Rectal smooth muscle tissue (tissue), 1 donor: ENCODE measurements around the gene SLC17A7.

Experiments
- H3K27ac ChIP-seq: one replicate; pipeline ENCODE4 v1.7.0; 2013; ENCODE audit warnings: low read depth, low read length, inconsistent platforms
- H3K27me3 ChIP-seq: one replicate; pipeline ENCODE4 v1.7.0; 2013; ENCODE audit warnings: low read length; ENCODE audit not compliant: control insufficient read depth, insufficient read depth
- H3K36me3 ChIP-seq: one replicate; pipeline ENCODE4 v1.7.0; 2013; ENCODE audit warnings: low read length; ENCODE audit not compliant: control insufficient read depth, insufficient read depth
- H3K4me1 ChIP-seq: one replicate; pipeline ENCODE4 v1.7.0; 2013; ENCODE audit warnings: low read length; ENCODE audit not compliant: control insufficient read depth, insufficient read depth
- H3K4me3 ChIP-seq: one replicate; pipeline ENCODE4 v1.7.0; 2013; ENCODE audit warnings: low read length
- H3K9ac ChIP-seq: one replicate; pipeline ENCODE4 v1.7.0; 2013; ENCODE audit warnings: low read length

The SLC17A7 gene

DNA sequence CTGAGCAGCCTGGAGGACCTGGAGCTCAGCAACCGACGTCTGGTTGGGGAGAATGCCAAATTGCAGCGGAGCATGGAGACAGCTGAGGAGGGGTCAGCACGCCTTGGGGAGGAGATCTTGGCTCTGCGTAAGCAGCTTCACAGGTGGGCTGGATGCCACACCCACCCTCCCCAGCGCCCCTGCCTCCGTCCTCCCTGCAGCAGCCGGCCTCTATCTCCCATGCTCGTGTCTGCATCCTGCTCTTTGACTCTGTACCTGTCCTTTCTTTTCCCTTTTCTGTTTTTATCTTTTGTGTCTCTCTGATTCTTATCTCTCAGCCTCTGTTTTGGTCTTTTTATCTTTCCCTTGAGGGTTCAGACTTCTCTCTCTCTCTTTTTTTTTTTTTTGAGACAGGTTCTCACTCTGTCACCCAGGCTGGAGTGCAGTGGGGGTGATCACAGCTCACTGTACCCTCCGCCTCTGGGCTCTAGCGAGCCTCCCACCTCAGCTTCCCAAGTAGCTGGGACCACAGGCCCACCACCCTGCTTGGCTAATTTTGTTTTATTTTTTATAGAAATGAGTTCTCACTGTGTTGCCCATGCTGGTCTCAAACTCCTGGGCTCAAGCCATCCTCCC, 43.2 kb downstream of the SLC17A7 start:
- H3K27ac ChIP-seq: no peak overlapping the region

DNA sequence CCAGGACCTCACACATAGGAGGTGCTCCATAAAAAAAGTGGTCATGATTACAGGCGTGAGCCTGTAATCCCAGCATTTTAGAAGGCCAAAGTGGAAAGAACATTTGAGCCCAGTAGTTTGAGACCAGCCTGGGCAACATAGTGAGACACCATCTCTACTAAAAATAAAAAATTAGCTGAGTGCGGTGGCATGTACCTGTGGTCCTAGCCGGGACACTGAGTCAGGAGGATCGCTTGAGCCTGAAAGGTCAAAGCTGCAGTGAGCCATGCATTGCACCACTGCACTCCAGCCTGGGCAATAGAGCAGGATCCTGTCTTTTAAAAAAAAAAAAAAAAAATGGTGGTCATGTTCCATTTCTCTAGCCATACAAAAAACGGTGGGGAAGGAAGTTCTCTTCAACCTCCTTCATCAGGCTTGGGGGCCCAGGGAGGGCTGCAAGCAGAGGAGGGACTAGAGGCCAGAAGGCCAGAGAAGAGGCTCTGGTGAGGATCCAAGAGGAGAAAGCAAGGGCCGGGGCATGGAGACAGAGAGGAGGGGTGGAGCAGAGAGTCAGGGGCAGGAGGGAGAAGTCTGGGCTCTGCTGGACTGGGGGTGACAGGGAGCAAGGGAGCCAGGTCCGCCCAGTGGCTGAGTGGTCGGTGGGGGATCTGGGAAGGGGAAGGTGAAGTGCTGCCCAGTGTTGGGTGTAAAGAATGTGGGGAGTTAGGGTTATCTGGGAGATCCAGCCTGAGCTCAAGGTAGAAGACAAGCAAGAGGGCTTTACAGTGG, 44.4 kb downstream of the SLC17A7 start:
- H3K36me3 ChIP-seq: no peaks in the 10 kb centered on the region
- no peaks in the 10 kb centered on the region for H3K4me1 ChIP-seq
- H3K27me3 ChIP-seq: no peaks in the 10 kb centered on the region
- no peak overlapping the region for H3K27ac ChIP-seq
- no peak overlapping the region for H3K9ac ChIP-seq
- no peak overlapping the region for H3K4me3 ChIP-seq

More for the DNA sequence above, 43.2 kb downstream of the SLC17A7 start:
- H3K9ac ChIP-seq: no peak overlapping the region
- H3K27me3 ChIP-seq: no peaks in the 10 kb centered on the region
- no peaks in the 10 kb centered on the region for H3K36me3 ChIP-seq
- H3K4me3 ChIP-seq: no peak overlapping the region
- H3K4me1 ChIP-seq: no peaks in the 10 kb centered on the region

DNA sequence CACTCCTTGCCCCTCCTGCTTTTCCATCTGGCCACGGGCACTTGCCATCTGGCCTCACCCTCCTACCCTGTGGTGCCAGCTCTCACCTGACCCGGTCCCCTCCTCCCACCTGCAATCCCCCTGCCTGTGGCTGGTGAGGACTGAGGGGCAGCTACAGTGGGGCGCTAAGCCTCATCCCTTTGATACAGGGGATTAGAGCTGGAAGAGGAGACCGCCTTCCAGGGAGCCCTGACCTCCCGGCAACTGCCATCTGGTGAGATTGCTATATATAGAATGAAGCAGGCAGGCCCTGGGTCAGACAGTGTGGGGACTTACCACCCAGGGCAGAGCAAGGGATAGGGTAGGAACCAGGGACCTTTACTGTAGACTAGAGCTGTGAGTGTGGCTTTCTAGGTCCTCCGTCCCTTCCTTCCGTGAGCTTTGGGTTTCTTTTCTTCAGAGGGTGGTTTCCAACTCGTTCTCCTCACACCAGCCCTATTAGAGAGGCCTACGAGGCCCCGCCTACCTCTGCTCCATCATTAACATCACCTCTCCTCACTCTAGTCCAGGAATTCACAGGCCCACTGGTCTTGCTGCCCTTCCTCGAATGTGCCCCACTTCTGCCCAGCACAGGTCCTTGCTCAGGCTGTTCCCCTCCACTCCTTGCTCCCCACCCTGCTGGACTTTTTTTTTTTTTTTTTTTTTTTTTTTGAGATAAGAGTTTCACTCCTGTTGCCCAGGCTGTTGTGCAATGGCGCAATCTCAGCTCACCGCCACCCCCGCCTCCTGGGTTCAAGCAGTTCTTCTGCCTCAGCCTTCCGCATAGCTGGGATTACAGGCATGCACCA, 45.5 kb downstream of the SLC17A7 start:
- no peak overlapping the region for H3K4me3 ChIP-seq
- no peaks in the 10 kb centered on the region for H3K27me3 ChIP-seq
- H3K4me1 ChIP-seq: no peaks in the 10 kb centered on the region
- H3K36me3 ChIP-seq: no peaks in the 10 kb centered on the region
- H3K27ac ChIP-seq: no peak overlapping the region
- no peak overlapping the region for H3K9ac ChIP-seq

DNA sequence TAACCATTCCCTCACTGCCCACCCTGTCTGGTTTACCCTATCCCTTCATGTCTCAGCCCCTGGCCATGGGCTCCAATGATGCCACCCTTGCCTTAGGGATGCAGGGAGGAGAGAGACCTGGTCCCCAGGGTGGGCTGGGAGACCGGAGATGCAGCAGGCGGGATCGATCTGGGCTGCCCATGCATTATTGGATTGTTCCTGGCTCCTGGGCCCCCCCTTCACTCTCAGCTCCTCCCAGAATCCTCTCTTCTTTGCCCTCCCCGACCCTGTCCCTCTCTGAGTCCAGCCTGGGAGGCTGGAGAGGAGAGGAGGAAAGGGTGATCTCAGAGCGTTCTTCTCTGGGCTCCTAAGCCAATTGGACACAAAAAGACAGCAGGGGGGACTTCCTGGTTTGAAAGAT, 47.4 kb downstream of the SLC17A7 start:
- Histone ChIP-seq H3K27ac (no peak overlapping the region), H3K27me3 (no peaks in the 10 kb centered on the region), H3K36me3 (no peaks in the 10 kb centered on the region), H3K4me1 (no peaks in the 10 kb centered on the region), H3K9ac (no peak overlapping the region), H3K4me3 (no peak overlapping the region)

DNA sequence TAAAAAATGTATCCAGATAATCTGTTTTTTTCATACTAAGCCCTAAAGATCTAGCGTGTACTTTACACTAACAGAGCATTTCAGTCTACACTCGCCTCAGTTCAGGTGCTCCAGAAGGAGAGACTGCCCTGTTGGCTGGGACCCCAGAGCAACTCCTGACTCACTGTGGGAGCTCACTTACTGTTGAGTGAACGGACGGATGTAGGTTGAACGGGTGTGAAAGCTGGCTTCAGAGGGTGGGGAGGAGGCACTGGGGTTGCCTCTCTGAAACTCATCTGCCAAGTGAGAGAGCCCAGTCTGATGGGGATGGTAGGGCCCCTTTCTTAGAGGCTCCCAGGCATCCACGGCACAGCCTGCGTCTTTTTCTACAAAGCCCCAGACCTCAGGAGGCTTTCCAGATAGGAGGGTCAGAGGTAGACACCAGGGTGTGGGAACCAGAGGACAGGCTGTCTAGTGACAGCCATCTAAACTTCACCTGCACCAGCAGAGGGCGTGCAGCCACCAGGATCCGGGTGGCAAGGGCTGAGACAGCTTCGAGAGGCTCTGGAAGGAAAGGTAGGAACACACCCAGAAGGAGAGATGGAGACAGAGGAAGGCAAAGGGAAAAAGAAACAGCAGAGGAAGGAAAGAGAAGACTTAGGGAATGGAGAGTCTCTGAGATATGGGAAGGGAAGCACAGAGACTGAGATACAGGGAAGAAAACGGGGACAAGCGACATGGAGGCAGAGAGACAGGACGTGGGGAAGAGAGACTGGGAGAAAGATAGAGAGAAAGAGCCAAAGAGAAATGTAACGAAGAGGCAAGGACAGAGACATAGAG, 49.5 kb downstream of the SLC17A7 start:
- Histone ChIP-seq H3K4me1 (no peaks in the 10 kb centered on the region), H3K36me3 (no peaks in the 10 kb centered on the region), H3K27me3 (no peaks in the 10 kb centered on the region), H3K4me3 (no peak overlapping the region), H3K9ac (no peak overlapping the region), H3K27ac (no peak overlapping the region)

DNA sequence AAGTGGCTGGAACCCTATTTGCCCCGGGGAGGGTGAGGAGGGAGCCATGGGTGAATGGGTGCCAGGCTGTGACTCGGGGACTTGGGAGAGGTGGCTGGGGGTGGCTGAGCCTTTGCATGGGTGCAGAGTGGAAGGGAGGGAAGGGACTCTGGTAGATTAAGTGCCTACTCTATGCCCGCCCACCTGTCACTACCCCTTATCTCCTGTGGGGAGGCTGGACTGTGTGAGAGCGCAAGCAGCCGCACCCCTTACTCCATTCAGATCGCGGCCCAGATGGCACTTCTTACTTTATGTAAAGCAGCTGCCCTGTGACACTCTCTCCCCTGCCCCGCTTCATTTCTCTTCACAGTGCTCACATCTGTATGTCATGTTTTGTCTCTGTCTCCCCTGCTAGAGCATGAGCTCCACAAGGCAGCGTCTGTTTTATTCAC, 50.4 kb downstream of the SLC17A7 start:
- Histone ChIP-seq H3K9ac (no peak overlapping the region), H3K27me3 (no peaks in the 10 kb centered on the region), H3K4me3 (no peak overlapping the region), H3K36me3 (no peaks in the 10 kb centered on the region), H3K27ac (no peak overlapping the region), H3K4me1 (no peaks in the 10 kb centered on the region)

DNA sequence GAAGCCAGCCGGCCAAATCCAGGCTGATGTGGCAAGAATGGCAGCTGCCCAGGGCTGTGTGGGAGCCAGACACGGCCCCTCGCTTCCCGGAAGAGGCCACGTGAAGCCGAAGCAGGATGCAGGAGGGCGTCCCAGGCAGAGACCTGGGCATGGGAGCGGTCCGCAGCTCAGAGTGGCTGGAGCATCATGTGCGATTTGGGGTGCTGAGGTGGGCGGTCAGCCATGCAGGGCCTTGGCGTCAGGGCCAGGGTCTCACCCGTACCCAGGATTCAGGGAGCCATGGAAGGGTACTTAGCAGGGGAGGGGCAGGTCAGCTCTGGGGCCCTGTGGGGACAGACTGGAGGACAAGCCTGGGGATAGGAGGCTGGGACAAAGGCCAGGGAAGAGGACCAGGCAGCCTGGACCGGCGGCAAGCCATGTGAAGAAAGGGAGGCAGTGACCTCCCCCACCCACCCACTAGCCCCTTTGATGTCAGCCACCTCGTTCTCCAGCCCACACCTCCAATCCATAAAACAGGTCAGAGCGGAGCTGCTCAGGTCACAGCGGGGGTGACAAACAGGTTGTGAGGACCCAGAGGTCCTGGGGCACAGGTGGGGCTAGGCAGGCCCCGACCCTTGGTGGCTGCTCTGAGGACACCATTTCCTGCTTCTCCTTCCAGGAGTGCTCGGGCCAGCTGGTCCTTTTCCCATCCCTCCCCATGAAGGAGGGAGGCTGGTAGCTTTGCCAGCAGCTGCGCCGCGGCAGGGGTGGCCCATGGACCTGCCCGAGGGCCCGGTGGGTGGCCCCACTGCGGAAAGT, 51.0 kb downstream of the SLC17A7 start:
- H3K4me3 ChIP-seq: no peak overlapping the region
- no peak overlapping the region for H3K9ac ChIP-seq
- no peak overlapping the region for H3K27ac ChIP-seq
- H3K27me3 ChIP-seq: no peaks in the 10 kb centered on the region
- no peaks in the 10 kb centered on the region for H3K4me1 ChIP-seq
- H3K36me3 ChIP-seq: no peaks in the 10 kb centered on the region

DNA sequence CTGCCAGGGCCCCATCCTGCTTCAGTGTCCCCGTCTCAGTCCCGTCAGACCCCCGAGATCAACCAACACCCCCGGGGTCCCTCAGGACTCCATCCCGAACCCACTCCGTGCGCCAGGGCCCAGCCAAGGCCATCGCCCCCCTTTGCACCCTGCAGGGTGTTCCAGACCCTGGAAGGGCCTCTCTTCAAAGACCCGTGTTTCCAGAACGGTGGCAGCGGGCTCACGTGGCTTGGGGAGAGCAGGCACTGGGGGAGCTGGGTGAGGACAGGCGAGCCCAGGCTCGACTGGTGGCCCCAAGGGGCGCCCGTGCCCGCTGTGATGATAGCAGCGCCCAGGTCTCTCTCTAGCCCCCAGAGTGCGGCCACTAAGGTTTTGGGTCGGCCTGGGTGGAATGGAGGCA, 51.9 kb downstream of the SLC17A7 start:
- Histone ChIP-seq H3K27me3 (no peaks in the 10 kb centered on the region), H3K27ac (no peak overlapping the region), H3K4me3 (no peak overlapping the region), H3K36me3 (no peaks in the 10 kb centered on the region), H3K4me1 (no peaks in the 10 kb centered on the region), H3K9ac (no peak overlapping the region)

DNA sequence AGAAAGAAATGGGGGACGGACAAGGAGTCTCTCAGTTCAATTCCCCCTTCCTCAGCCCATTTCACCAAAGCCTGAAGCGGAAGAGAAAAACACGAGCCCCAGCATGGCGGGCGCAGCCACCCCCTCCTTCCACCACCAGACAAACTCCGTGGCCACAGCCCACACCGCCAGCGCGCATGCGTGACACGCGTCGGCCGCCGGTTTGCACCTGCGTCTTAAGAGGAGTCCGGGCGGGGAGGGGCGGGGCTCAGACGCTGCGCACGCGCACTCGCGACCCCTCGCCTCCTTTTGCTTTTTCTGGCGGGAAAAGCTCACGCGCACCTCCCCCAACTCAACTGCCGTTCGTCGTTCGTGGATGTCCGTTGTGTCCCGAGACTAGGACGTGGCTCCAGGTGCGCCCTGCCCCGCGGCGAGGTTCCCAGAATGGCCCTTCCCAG, 53.4 kb downstream of the SLC17A7 start, which contains the start of gene KASH5:
KASH5 (plus strand) TSS at position 314 of the 437 bp plus-strand sequence. CDS start 2,635 bp downstream, outside the sequence.
- no peaks in the 10 kb centered on the region for H3K36me3 ChIP-seq
- H3K9ac ChIP-seq: no peak within 1 kb of the TSS
- H3K4me3 ChIP-seq: peak within 1 kb of the TSS; percentile 36
- H3K27ac ChIP-seq: no peak within 1 kb of the TSS
- H3K4me1 ChIP-seq: no peaks in the 10 kb centered on the region
- no peaks in the 10 kb centered on the region for H3K27me3 ChIP-seq

DNA sequence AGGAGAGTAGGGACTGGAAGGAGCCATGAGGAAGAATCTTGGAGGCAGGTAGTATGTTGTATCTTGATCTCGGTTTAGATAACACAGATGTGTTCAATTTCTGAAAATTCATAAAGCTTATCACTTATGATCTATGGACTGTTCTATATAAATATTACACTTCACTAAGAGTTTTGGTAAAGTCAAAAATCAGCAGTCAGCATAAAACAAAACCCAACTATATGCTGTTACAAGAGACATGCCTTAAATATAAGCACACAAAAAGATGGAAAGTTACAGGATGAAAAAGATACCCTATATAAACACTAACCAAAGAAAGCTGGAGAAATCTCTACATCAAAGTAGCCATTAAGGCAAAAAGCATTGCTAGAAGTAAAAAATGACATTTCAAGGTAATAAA, 57.7 kb downstream of the SLC17A7 start:
- Histone ChIP-seq H3K9ac (no peak overlapping the region), H3K4me1 (no peaks in the 10 kb centered on the region), H3K4me3 (no peak overlapping the region), H3K36me3 (no peaks in the 10 kb centered on the region), H3K27ac (no peak overlapping the region), H3K27me3 (no peaks in the 10 kb centered on the region)

DNA sequence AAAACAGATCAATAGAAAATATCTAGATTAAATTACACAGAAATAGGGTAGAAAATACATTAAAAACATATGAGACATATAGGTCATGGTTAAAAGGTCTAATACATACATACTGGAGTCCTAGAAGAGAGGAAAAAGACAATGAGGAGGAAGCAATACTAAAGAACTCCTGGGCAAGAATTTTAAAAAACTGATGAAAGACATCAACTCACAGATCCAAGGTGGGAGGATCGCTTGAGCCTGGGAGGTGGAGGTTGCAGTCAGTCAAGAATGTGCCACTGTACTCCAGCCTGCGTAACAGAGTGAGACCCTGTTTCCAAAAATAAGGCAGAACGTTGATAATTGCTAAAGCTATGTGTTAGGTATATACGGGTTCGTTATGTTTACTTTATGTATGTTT, 58.7 kb downstream of the SLC17A7 start:
- Histone ChIP-seq H3K4me1 (no peaks in the 10 kb centered on the region), H3K9ac (no peak overlapping the region), H3K27ac (no peak overlapping the region), H3K4me3 (no peak overlapping the region), H3K27me3 (no peaks in the 10 kb centered on the region), H3K36me3 (no peaks in the 10 kb centered on the region)
